Fibroblast of lung (primary cell): ENCODE results near the gene DDN.

Experiments
- CTCF ChIP-seq, 2 donors: IDR thresholded peaks in 1 of 2; conservative IDR thresholded peaks in 1 of 2; 1 replicate in 1 of 2; 2 replicates in 1 of 2; pipeline ENCODE4 v1.5.1; 2011 to 2012; ENCODE audit warnings: low read length in 2 of 2, control low read depth in 1 of 2, inconsistent platforms in 1 of 2, low read depth in 1 of 2, mild to moderate bottlenecking in 1 of 2
- EZH2 ChIP-seq: IDR thresholded peaks from 2 replicates; pipeline ENCODE4 v1.5.1; 2012; ENCODE audit warnings: low read length, control low read depth, mild to moderate bottlenecking; ENCODE audit errors: missing control alignments

DNA sequence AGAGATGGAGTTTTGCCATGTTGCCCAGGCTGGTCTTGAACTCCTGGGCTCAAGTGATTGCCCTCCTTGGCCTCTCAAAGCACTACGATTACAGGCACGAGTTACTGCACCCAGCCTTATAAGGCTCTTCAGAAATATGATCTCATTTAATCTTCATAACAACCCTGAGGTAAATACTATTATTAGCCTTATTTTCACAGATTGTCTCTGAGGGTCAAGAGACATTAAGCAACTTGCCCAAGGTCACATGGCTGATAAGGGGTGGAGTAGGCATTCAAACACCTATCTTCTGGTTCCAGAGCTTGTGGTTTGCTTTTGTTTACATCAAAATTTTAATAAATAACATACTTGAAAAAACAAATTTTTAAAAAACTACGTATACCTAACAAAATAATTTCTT, 14.3 kb upstream of the DDN start:
- TF ChIP-seq CTCF (conservative IDR thresholded peaks at IDR 0.05 in 1 of 2, IDR thresholded peaks at IDR 0.05 in 1 of 2; ENCODE audit: low read depth in 1 of 2, low read length in 2 of 2) = no peak
- TF ChIP-seq EZH2 = no peak
